ENCODE data around the gene KIAA0825.

KIAA0825 gene

GRCh38 chr5:94425396-94425795 is 193.0 kb downstream of the KIAA0825 start:
- no peak for DNase-seq (ENCODE audit: extremely low spot score)
- CTCF ChIA-PET, result no interaction called here
- POLR2A ChIA-PET, result no interaction called here
- TF ChIP-seq SP1 (IDR thresholded peaks at IDR 0.05) (no peak), NFRKB (IDR thresholded peaks at IDR 0.05) (no peak), CTBP1 (IDR thresholded peaks at IDR 0.05; ENCODE audit: borderline replicate concordance) (no peak), LEF1 (IDR thresholded peaks at IDR 0.05; ENCODE audit: borderline replicate concordance) (no peak), ELF4 (IDR thresholded peaks at IDR 0.05) (no peak), ZNF384 (IDR thresholded peaks at IDR 0.05) (no peak), L3MBTL2 (conservative IDR thresholded peaks at IDR 0.05) (no peak)

- ChIA-PET POLR2A (no interaction called here), CTCF (no interaction called here)
- TF ChIP-seq TARDBP (IDR thresholded peaks at IDR 0.05), result no peak
- no peak for TF ChIP-seq ZNF384 (IDR thresholded peaks at IDR 0.05)
- no peak for TF ChIP-seq HDGF (IDR thresholded peaks at IDR 0.05; ENCODE audit: borderline replicate concordance)
- no peak for TF ChIP-seq ARNT (IDR thresholded peaks at IDR 0.05)
- TF ChIP-seq LEF1 (IDR thresholded peaks at IDR 0.05; ENCODE audit: borderline replicate concordance), result no peak
- no peak for TF ChIP-seq FOXA1 (IDR thresholded peaks at IDR 0.05)
- no peak for TF ChIP-seq CTBP1 (IDR thresholded peaks at IDR 0.05; ENCODE audit: borderline replicate concordance)
- no peak for TF ChIP-seq NFRKB (IDR thresholded peaks at IDR 0.05)
- no peak for TF ChIP-seq BHLHE40 (IDR thresholded peaks at IDR 0.05; ENCODE audit: borderline replicate concordance)
- no peak for TF ChIP-seq SUZ12 (IDR thresholded peaks at IDR 0.05)
- no peak for TF ChIP-seq SP1 (IDR thresholded peaks at IDR 0.05)
- no peak for DNase-seq (ENCODE audit: extremely low spot score)
These were observed 195.0 kb downstream of the KIAA0825 start for GRCh38 chr5:94423411-94423810.

DNA sequence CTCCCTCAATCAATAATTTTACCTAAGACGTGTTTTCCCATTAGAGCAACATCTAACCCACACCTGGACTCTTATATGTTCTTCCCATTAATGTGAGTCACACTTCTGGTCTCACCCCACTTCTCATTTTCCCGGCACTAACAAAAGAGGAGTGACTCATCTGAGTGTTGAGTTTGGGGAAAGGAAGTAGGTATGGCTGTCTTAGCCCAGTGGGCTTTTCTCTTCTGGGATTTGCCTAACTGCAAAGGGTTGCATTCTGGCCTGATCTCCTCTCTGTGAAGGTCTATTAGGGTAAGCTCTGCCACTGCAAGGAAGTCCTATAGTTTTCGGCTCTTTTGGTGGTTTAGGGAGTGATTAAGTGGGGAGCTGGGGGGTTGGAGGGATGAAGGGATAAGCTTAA is 195.6 kb downstream of the KIAA0825 start:
- no peak for DNase-seq (ENCODE audit: extremely low spot score)
- CTCF ChIA-PET, result no interaction called here
- no peak for TF ChIP-seq ARNT (IDR thresholded peaks at IDR 0.05)
- TF ChIP-seq, protein P1, sequence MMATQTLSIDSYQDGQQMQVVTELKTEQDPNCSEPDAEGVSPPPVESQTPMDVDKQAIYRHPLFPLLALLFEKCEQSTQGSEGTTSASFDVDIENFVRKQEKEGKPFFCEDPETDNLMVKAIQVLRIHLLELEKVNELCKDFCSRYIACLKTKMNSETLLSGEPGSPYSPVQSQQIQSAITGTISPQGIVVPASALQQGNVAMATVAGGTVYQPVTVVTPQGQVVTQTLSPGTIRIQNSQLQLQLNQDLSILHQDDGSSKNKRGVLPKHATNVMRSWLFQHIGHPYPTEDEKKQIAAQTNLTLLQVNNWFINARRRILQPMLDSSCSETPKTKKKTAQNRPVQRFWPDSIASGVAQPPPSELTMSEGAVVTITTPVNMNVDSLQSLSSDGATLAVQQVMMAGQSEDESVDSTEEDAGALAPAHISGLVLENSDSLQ (IDR thresholded peaks at IDR 0.05), result no peak
- TF ChIP-seq ZNF384 (IDR thresholded peaks at IDR 0.05), result no peak
- no peak for TF ChIP-seq FOXA1 (IDR thresholded peaks at IDR 0.05)
- no peak for TF ChIP-seq TARDBP (IDR thresholded peaks at IDR 0.05)
- POLR2A ChIA-PET, result no interaction called here

DNA sequence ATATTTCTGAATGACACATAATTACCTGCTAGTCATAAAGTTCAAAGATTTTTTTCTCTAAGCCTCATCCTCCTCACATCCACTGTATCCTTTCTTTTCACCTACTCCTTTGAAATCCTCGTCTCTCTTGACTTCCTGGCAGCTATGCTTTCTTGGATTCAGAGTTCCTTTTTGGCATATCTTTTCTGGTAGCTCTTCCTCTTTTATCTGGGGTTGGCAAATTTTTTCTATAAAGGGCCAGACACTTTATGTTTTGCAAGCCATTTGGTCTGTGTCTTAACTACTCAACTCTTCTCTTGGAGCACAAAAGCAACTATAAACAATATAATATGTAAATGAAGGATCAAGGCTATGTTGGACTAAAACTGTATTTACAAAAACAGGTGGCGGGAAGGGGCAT is 197.5 kb downstream of the KIAA0825 start:
- no peak for DNase-seq (ENCODE audit: extremely low spot score)
- CTCF ChIA-PET, result no interaction called here

GRCh38 chr5:94415798-94416197 is 202.6 kb downstream of the KIAA0825 start:
- TF ChIP-seq, protein P1 (IDR thresholded peaks at IDR 0.05), result no peak
- TF ChIP-seq LEF1 (IDR thresholded peaks at IDR 0.05; ENCODE audit: borderline replicate concordance) (no peak), FOXM1 (IDR thresholded peaks at IDR 0.05; ENCODE audit: borderline replicate concordance) (no peak), ARNT (IDR thresholded peaks at IDR 0.05) (no peak), NFRKB (IDR thresholded peaks at IDR 0.05) (no peak), ELF4 (IDR thresholded peaks at IDR 0.05) (no peak), SP1 (IDR thresholded peaks at IDR 0.05) (no peak), SUZ12 (IDR thresholded peaks at IDR 0.05) (no peak), CTBP1 (IDR thresholded peaks at IDR 0.05; ENCODE audit: borderline replicate concordance) (no peak), L3MBTL2 (conservative IDR thresholded peaks at IDR 0.05) (no peak), BHLHE40 (IDR thresholded peaks at IDR 0.05; ENCODE audit: borderline replicate concordance) (no peak), FOXK2 (IDR thresholded peaks at IDR 0.05) (no peak), FOXA1 (IDR thresholded peaks at IDR 0.05) (no peak), HDGF (IDR thresholded peaks at IDR 0.05; ENCODE audit: borderline replicate concordance) (no peak), TARDBP (IDR thresholded peaks at IDR 0.05) (no peak), ZNF384 (IDR thresholded peaks at IDR 0.05) (no peak)
- ChIA-PET CTCF (no interaction called here), POLR2A (no interaction called here)
- DNase-seq (ENCODE audit: extremely low spot score), result no peak

More for the DNA sequence above, 197.5 kb downstream of the KIAA0825 start:
- POLR2A ChIA-PET, result no interaction called here
- TF ChIP-seq ELF4 (IDR thresholded peaks at IDR 0.05), result no peak
- TF ChIP-seq LEF1 (IDR thresholded peaks at IDR 0.05; ENCODE audit: borderline replicate concordance), result no peak
- TF ChIP-seq SP1 (IDR thresholded peaks at IDR 0.05), result no peak
- TF ChIP-seq NFRKB (IDR thresholded peaks at IDR 0.05), result no peak
- TF ChIP-seq CTBP1 (IDR thresholded peaks at IDR 0.05; ENCODE audit: borderline replicate concordance), result no peak
- TF ChIP-seq TARDBP (IDR thresholded peaks at IDR 0.05), result no peak
- TF ChIP-seq HDGF (IDR thresholded peaks at IDR 0.05; ENCODE audit: borderline replicate concordance), result no peak
- TF ChIP-seq, protein P1 (IDR thresholded peaks at IDR 0.05), result no peak
- no peak for TF ChIP-seq FOXM1 (IDR thresholded peaks at IDR 0.05; ENCODE audit: borderline replicate concordance)
- TF ChIP-seq FOXK2 (IDR thresholded peaks at IDR 0.05), result no peak

DNA sequence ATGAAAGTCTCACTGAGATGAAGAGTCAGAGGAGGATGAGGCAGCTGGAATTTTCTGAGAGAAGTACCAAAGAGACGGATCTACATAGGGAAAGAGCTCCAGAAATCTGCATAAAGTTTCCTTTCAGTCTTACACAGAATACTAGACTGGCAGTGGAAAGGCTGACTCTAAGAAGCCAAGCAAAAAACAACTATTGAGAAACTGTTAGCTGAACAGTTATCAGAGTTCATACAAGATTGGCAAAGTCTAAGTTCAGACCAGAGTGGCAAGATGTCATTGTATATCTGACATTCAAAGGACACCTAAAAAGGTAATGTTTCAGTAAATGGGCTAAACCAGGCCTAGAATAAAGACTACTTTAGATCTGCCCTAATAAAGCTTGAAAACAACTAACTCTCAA is 209.0 kb downstream of the KIAA0825 start:
- TF ChIP-seq L3MBTL2 (conservative IDR thresholded peaks at IDR 0.05) (no peak), TARDBP (IDR thresholded peaks at IDR 0.05) (no peak), FOXA1 (IDR thresholded peaks at IDR 0.05) (no peak), BHLHE40 (IDR thresholded peaks at IDR 0.05; ENCODE audit: borderline replicate concordance) (no peak)
- ChIA-PET POLR2A (no interaction called here), CTCF (interaction anchor here (0.5 kb wide), 1 partner anchor 96 kb away, joined by 4 read pairs; no protein-coding TSS in a partner anchor)
- DNase-seq (ENCODE audit: extremely low spot score), result no peak

- DNase-seq (ENCODE audit: extremely low spot score), result no peak
- POLR2A ChIA-PET, result no interaction called here
- TF ChIP-seq SUZ12 (IDR thresholded peaks at IDR 0.05) (no peak), LEF1 (IDR thresholded peaks at IDR 0.05; ENCODE audit: borderline replicate concordance) (no peak), HDGF (IDR thresholded peaks at IDR 0.05; ENCODE audit: borderline replicate concordance) (no peak), L3MBTL2 (conservative IDR thresholded peaks at IDR 0.05) (no peak), SP1 (IDR thresholded peaks at IDR 0.05) (no peak), TARDBP (IDR thresholded peaks at IDR 0.05) (no peak), ARNT (IDR thresholded peaks at IDR 0.05) (no peak), CTBP1 (IDR thresholded peaks at IDR 0.05; ENCODE audit: borderline replicate concordance) (no peak), BHLHE40 (IDR thresholded peaks at IDR 0.05; ENCODE audit: borderline replicate concordance) (no peak), FOXM1 (IDR thresholded peaks at IDR 0.05; ENCODE audit: borderline replicate concordance) (no peak), ZNF384 (IDR thresholded peaks at IDR 0.05) (no peak)
- TF ChIP-seq, protein P1 (IDR thresholded peaks at IDR 0.05), result no peak
- CTCF ChIA-PET, result no interaction called here
These were observed 211.4 kb downstream of the KIAA0825 start for GRCh38 chr5:94407023-94407422.
